HTERT RPE-1 (cell line): ENCODE measurements around the gene AOX1.
"Not testable (repeated sequence)": the region's sequence is repeated elsewhere in the genome, so short reads cannot be mapped to it uniquely, and the experiment has no call there.

Experiments used
- in situ Hi-C: fragments of 300-500 bp; cut with MboI; formaldehyde crosslinking; loops from 4 replicates; pipeline ENCODE4 v1.14.3; 2020; ENCODE audit warnings: low sequenced_read_pairs

The AOX1 gene

GRCh38 chr2:200662727-200663126, 76.9 kb downstream of the AOX1 start:
- in situ Hi-C loops = no loop called here

DNA sequence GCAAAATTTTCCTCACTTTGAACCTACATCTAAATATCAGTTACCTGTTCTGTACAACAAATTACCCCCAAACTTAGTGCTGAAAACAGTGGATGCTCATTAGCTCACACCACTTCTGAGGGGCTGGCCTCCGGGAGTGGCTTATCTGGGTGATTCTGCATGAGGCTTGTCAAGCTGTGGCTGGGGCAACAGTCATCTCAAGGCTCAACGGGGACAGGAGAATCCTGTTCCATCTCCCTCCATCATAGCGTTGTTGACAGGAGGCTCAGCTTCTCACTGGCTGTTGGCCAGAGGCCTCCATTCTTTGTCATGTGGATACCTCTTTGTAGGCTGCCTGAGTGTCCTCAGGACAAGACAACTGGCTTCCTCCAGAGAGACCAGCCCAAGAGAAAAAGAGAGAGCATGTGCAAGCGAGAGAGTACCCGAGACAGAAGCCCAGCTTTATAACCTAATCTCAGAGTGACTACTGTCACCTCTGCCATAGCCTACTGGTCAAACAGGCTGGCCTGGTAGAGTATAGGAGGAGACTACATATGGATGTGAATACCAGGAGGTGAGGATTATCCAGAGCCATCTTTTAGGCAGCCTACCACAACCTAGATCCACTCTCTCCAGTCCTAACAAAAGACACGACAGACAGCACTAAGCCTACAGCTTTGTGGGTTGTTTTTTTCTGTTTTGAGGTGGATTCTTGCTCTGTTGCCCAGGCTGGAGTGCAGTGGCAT, 79.1 kb downstream of the AOX1 start:
- in situ Hi-C loops = no loop called here

GRCh38 chr2:200665626-200666453, 80.0 kb downstream of the AOX1 start:
- in situ Hi-C loops = no loop called here

DNA sequence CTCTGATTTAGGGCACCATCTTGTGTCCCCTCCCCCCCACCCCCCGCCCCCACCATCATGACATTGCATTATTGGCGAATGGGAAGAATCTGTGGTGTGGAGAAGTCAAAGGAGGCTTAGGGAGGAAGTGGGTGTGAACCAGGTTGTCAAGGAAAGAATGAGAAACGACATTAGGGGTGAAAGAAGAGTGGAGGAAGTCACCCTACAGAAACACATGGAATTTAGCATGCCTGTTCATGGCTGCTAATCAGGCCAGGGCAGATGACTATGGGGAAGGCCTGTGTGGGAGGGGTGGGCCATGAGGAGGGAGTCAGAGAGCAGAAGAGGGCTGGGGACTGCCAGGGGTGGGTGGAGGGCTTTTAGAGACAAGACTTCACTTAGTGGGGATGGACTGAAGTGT, 81.6 kb downstream of the AOX1 start:
- in situ Hi-C loops = no loop called here

- in situ Hi-C loops = no loop called here
Measured at GRCh38 chr2:200668478-200668877, 82.7 kb downstream of the AOX1 start.

- in situ Hi-C loops = no loop called here
Measured at GRCh38 chr2:200669308-200669707, 83.5 kb downstream of the AOX1 start.

DNA sequence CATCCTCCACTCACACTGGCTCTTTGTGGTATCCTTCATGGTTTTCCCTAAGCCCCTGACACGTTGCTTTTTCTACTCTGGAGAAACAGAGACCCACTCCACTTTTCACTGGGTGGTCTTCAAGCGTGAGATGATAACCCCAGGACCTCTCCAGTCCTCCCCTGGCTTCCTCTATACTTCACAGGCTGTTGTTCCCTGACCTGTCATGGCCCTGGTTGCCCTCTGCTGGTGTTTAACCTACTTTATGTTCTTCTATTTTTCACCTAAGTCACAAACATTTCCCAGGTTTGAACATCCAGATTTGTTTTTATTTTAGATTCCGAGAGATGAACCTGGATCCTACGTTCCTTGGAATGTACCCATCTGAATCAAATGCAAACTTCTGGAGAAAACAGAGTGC, 84.5 kb downstream of the AOX1 start:
- in situ Hi-C loops = no loop called here

DNA sequence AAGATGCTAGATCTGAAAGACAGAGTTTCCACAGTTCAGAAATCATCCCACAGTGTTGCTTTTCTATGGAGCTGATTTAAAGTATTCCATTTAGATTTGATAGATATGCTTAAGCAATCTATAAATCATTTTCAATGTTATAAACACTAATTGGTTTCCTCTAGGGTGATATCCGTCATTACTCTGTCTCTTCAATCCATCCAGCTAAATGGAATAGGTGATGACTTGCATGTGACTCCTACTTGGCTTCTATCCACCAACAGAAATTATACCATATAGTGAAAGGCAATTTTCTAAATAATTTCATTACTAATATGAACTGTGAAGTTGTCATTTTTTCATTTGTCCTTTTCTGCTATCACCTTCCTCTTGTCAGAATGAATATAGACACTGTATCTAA, 84.9 kb downstream of the AOX1 start:
- in situ Hi-C loops = no loop called here

DNA sequence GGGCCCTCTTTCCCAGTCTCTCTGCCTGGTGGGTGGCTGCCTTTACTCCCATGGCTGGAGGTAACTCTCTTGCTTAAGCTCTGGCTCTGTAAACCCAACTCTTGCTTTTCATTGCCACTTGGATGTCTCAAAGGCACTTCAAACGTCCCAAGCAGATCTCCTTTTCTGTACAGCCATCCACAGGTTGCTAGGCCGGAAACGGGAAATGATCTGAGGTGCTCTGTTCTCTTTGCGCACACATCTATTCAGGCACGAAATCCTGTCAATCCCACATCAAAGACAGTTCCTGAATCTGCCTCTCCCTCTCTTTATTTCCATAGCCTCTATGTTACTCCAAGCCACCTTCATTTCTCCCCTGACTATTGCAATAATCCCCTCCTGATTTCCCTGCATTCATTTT, 87.4 kb downstream of the AOX1 start:
- in situ Hi-C loops = no loop called here

- in situ Hi-C loops = no loop called here
Measured at GRCh38 chr2:200674837-200675236, 89.0 kb downstream of the AOX1 start.

DNA sequence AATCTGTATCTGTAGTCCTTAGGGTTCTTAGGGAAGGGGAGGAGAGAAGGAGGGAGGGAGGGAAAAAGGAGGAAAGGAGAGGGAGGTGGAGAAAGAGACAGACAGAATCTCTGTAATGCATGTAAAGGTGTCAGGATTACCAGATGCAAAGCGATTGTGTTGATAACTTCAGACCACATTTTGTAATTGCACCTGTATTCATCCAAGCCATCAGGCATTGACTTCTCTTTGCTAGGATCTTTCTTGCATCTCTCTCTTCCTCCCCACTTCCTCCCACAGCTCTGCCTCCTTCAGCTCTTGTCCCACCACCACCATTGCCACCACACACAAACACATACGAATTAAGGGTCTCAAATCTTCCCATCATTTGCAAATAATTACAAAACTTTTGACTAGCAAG, 91.4 kb downstream of the AOX1 start:
- in situ Hi-C loops = no loop called here

DNA sequence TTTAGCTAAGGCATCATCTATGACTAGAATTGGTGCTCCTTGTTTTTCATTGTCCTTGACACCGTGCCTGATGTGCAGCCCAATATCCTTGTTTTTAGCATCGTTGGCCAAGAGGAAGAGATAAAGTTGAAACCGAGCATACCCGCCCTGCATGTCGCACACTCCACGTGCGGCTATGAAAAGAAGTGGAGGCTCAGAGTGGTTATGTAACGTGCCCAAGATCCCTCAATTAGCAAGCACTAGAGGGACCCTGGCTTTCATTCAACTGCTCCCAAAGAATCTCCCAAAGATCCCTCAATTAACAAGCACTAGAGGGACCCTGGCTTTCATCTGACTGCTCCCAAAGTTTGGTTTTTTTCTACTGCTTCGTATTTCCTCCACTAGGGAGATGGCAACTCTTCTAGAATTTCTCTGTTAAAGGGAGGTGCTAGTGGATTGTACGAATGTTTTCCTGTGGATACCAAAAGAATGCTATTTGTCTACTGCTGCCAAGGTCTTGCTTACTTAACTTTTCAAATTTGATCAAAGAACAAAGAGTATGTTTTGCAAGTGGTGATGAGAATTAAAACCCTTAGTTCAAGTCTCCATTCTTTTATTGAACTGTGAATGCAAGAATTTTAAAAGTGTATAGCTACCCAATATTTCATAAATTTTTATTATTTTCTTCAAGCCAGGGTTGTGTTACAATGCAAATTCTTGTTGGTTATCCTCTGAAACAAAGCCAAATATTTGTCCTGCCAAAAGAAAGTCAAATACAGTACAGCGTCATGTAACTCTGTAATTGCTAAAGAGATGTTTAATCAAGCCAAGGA, 92.1 kb downstream of the AOX1 start:
- in situ Hi-C loops = no loop called here

GRCh38 chr2:200679127-200679526, 93.3 kb downstream of the AOX1 start:
- in situ Hi-C loops = no loop called here

- in situ Hi-C loops = no loop called here
Measured at GRCh38 chr2:200679535-200679934, 93.7 kb downstream of the AOX1 start.

- in situ Hi-C loops = no loop called here
Measured at GRCh38 chr2:200681697-200682096, 95.9 kb downstream of the AOX1 start.

DNA sequence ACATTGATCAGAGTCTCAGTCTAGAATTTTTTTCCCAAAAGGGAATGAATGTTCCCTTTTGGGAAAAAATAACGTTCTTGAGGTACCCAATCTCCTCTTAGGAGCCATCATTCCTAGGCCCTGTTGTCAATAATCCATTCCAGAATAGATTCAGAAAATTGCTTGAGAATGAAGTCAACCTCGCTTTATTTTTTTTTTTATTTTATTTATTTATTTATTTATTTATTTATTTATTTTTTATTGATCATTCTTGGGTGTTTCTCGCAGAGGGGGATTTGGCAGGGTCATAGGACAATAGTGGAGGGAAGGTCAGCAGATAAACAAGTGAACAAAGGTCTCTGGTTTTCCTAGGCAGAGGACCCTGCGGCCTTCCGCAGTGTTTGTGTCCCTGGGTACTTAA, 96.6 kb downstream of the AOX1 start:
- in situ Hi-C loops = not testable (repeated sequence)

- in situ Hi-C loops = no loop called here
Measured at GRCh38 chr2:200687922-200688920, 102.4 kb downstream of the AOX1 start.

- in situ Hi-C loops = no loop called here
Measured at GRCh38 chr2:200689115-200689514, 103.3 kb downstream of the AOX1 start.

DNA sequence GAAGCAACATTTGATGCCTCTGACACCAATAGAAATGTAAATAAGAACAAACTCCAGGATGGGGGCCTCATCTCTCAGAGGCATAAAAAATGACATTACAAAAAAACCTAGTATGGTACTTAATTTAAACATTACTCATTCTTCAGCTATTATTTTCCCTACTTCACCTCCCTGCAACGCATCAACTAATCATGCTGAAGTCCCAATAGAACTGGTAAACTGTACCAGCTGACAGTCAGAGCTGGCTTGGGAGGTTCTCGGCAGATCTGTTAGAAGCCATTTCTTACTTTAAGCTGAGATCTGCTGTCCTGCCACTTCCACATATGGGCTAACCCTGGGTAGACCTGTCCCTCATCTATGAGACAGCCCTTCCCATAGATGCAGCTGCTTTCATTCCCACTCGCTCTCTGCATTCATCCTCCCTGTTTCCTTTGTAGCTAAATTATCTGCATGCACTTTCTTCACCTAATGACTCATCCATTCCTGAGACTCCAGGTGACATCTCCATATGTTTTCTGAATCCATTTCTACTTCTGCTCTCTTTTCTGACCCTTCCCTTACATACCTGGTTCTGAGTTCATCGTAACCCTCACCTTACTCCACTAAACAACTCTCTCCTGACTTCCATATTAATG, 108.1 kb downstream of the AOX1 start:
- in situ Hi-C loops = no loop called here

- in situ Hi-C loops = no loop called here
Measured at GRCh38 chr2:200695191-200695590, 109.4 kb downstream of the AOX1 start.
